Common myeloid progenitor, CD34-positive (primary cell): ENCODE data around the gene TBK1.

ENCODE experiments used
- CTCF ChIA-PET: fragments of 350-600 bp; sonication (Branson Sonifier 250); formaldehyde crosslinking; loops from one replicate; lab custom pipeline; 2021; ENCODE audit warnings: antibody characterized with exemption; lab: Charles Lee
- POLR2A ChIA-PET: fragments of 350-600 bp; sonication (Branson Sonifier 250); formaldehyde crosslinking; loops from one replicate; lab custom pipeline; 2021; ENCODE audit warnings: antibody characterized with exemption; lab: Charles Lee
- DNase-seq, 3 donors: peaks; one replicate each; pipeline versions ENCODE4 v3.0.0 to v3.0.0-alpha.2; 2013
- H3K27ac ChIP-seq, 2 experiments: 1 replicate in 1 of 2; 2 replicates in 1 of 2; pipeline ENCODE4 v1.7.0; 2013; ENCODE audit warnings: inconsistent platforms in 2 of 2, low read length in 2 of 2, mild to moderate bottlenecking in 2 of 2, low read depth in 1 of 2, moderate library complexity in 1 of 2; ENCODE audit not compliant: severe bottlenecking in 2 of 2, insufficient read depth in 1 of 2, poor library complexity in 1 of 2
- H3K27me3 ChIP-seq, 5 experiments: replicated peaks in 2 of 5; 1 replicate in 3 of 5; 2 replicates in 2 of 5; pipeline versions ENCODE4 v1.6.1 to v1.7.0; 2013; ENCODE audit warnings: low read length in 4 of 5, mild to moderate bottlenecking in 2 of 5, moderate library complexity in 2 of 5, inconsistent platforms in 1 of 5; ENCODE audit not compliant: insufficient read depth in 5 of 5, control insufficient read depth in 4 of 5
- H3K36me3 ChIP-seq, 4 experiments: 1 replicate in 2 of 4; 2 replicates in 2 of 4; pipeline versions ENCODE4 v1.6.1 to v1.7.0; 2013; ENCODE audit warnings: low read length in 3 of 4, control low read depth in 1 of 4, mild to moderate bottlenecking in 1 of 4; ENCODE audit not compliant: control insufficient read depth in 4 of 4, insufficient read depth in 4 of 4
- H3K4me1 ChIP-seq, 4 experiments: 1 replicate in 3 of 4; 2 replicates in 1 of 4; pipeline versions ENCODE4 v1.6.1 to v1.7.1; 2013; ENCODE audit warnings: low read length in 3 of 4, mild to moderate bottlenecking in 3 of 4, control low read depth in 1 of 4, inconsistent platforms in 1 of 4, moderate library complexity in 1 of 4; ENCODE audit not compliant: control insufficient read depth in 4 of 4, insufficient read depth in 4 of 4; ENCODE audit errors: control extremely low read depth in 1 of 4
- H3K4me3 ChIP-seq, 7 experiments: 1 replicate in 4 of 7; 2 replicates in 3 of 7; pipeline versions ENCODE4 v1.5.1 to v1.7.0; 2013; ENCODE audit warnings: mild to moderate bottlenecking in 7 of 7, low read length in 6 of 7, moderate library complexity in 6 of 7, inconsistent platforms in 2 of 7, low read depth in 2 of 7, control low read depth in 1 of 7; ENCODE audit not compliant: insufficient read depth in 4 of 7, control insufficient read depth in 1 of 7; ENCODE audit errors: extremely low read depth in 1 of 7
- H3K9me3 ChIP-seq, 5 experiments: 1 replicate in 4 of 5; 2 replicates in 1 of 5; pipeline versions ENCODE4 v1.6.1 to v1.7.1; 2013; ENCODE audit warnings: low read length in 4 of 5, mild to moderate bottlenecking in 2 of 5, inconsistent platforms in 1 of 5, low read depth in 1 of 5, moderate library complexity in 1 of 5; ENCODE audit not compliant: control insufficient read depth in 4 of 5, insufficient read depth in 2 of 5; ENCODE audit errors: control extremely low read depth in 1 of 5
- WGBS: methylation state at CpG from one replicate; pipeline ENCODE4 v1.1.5; 2013; ENCODE audit not compliant: insufficient coverage; 5-methylcytosine and 5-hydroxymethylcytosine counted together

Gene TBK1

GRCh38 chr12:64473176-64473575 is 21.3 kb downstream of the TBK1 start:
- H3K27ac ChIP-seq, result no peak overlapping the region
- ChIA-PET POLR2A (no interaction called here), CTCF (interaction anchor here (1.1 to 2.5 kb wide), 2 partner anchors 9 to 23 kb away, joined by 3 to 10 read pairs; no protein-coding TSS in a partner anchor)
- no peak for DNase-seq
- H3K27me3 ChIP-seq, result no peaks in the 10 kb centered on the region
- 100% methylated on average over 1 of the region's 2 CpGs for WGBS
- H3K4me1 ChIP-seq, result no peaks in the 10 kb centered on the region
- H3K4me3 ChIP-seq, result no peak overlapping the region
- peaks cover 15 to 69% (median 53%) of the 10 kb centered on the region in 4 experiments for H3K36me3 ChIP-seq
- H3K9me3 ChIP-seq, result peaks cover 0 to 12% (median 2%) of the 10 kb centered on the region in 5 experiments

GRCh38 chr12:64475518-64475917 is 23.6 kb downstream of the TBK1 start:
- Histone ChIP-seq H3K4me3 (no peak overlapping the region), H3K9me3 (peaks cover 0 to 12% (median 2%) of the 10 kb centered on the region in 5 experiments), H3K27ac (no peak overlapping the region), H3K27me3 (no peaks in the 10 kb centered on the region), H3K4me1 (no peaks in the 10 kb centered on the region), H3K36me3 (peaks cover 12 to 60% (median 45%) of the 10 kb centered on the region in 4 experiments)
- ChIA-PET POLR2A (no interaction called here), CTCF (no interaction called here)
- 100% methylated on average over 4 of the region's 4 CpGs for WGBS
- DNase-seq, result no peak

- H3K4me1 ChIP-seq, result no peaks in the 10 kb centered on the region
- 100% methylated on average over 1 of the region's 2 CpGs for WGBS
- H3K27me3 ChIP-seq, result no peaks in the 10 kb centered on the region
- POLR2A ChIA-PET, result interaction anchor here (0.6 kb wide), 1 partner anchor 108 kb away, joined by 5 read pairs; no protein-coding TSS in a partner anchor
- H3K36me3 ChIP-seq, result peaks cover 12 to 52% (median 38%) of the 10 kb centered on the region in 4 experiments
- H3K27ac ChIP-seq, result no peak overlapping the region
- DNase-seq, result no peak
- peaks cover 0 to 12% (median 2%) of the 10 kb centered on the region in 5 experiments for H3K9me3 ChIP-seq
- CTCF ChIA-PET, result no interaction called here
- H3K4me3 ChIP-seq, result no peak overlapping the region
Observed at GRCh38 chr12:64476844-64477243, 24.9 kb downstream of the TBK1 start.

- no peak overlapping the region for H3K27ac ChIP-seq
- no peaks in the 10 kb centered on the region for H3K27me3 ChIP-seq
- ChIA-PET CTCF (no interaction called here), POLR2A (no interaction called here)
- peaks cover 0 to 12% (median 2%) of the 10 kb centered on the region in 5 experiments for H3K9me3 ChIP-seq
- no peaks in the 10 kb centered on the region for H3K4me1 ChIP-seq
- no peak for DNase-seq
- no peak overlapping the region for H3K4me3 ChIP-seq
- H3K36me3 ChIP-seq, result peaks cover 12 to 58% (median 35%) of the 10 kb centered on the region in 4 experiments
Observed at GRCh38 chr12:64478661-64479060, 26.7 kb downstream of the TBK1 start.

GRCh38 chr12:64480148-64480547 is 28.2 kb downstream of the TBK1 start:
- CTCF ChIA-PET, result no interaction called here
- Histone ChIP-seq H3K27ac (no peak overlapping the region), H3K4me3 (no peak overlapping the region), H3K36me3 (peaks cover 9 to 50% (median 31%) of the 10 kb centered on the region in 4 experiments), H3K27me3 (no peaks in the 10 kb centered on the region), H3K4me1 (no peaks in the 10 kb centered on the region), H3K9me3 (peaks cover 0 to 11% (median 2%) of the 10 kb centered on the region in 5 experiments)
- WGBS, result no CpG with 5 or more reads among the region's 1 CpG
- no peak for DNase-seq
- POLR2A ChIA-PET, result no interaction called here

- Histone ChIP-seq H3K27ac (no peak overlapping the region), H3K4me1 (no peaks in the 10 kb centered on the region), H3K27me3 (no peaks in the 10 kb centered on the region), H3K36me3 (peaks cover 7 to 67% (median 43%) of the 10 kb centered on the region in 4 experiments), H3K9me3 (no peaks in the 10 kb centered on the region), H3K4me3 (no peak overlapping the region)
- WGBS, result no CpG with 5 or more reads among the region's 3 CpGs
- DNase-seq, result no peak
- ChIA-PET CTCF (interaction anchor here (1.4 kb wide), 1 partner anchor 15 kb away, joined by 6 read pairs; no protein-coding TSS in a partner anchor), POLR2A (no interaction called here)
Observed at GRCh38 chr12:64486657-64487056, 34.7 kb downstream of the TBK1 start.

- Histone ChIP-seq H3K36me3 (peaks cover 12 to 65% (median 43%) of the 10 kb centered on the region in 4 experiments), H3K27ac (no peak overlapping the region), H3K27me3 (no peaks in the 10 kb centered on the region), H3K9me3 (no peaks in the 10 kb centered on the region), H3K4me1 (peaks cover 0 to 5% (median 0%) of the 10 kb centered on the region in 4 experiments), H3K4me3 (no peak overlapping the region)
- WGBS, result 100% methylated on average over 1 of the region's 1 CpG
- ChIA-PET CTCF (no interaction called here), POLR2A (no interaction called here)
- DNase-seq, result no peak
Observed at GRCh38 chr12:64491718-64492117, 39.8 kb downstream of the TBK1 start.
